Breast epithelium (tissue), 4 donors: ENCODE results near the gene CAMTA1. TPM values are rescaled to one million over a fixed set of nuclear protein-coding genes. Genes with fewer than 3 reads are reported as not detected.
"Not testable (repeated sequence)": the region's sequence is repeated elsewhere in the genome, so short reads cannot be mapped to it uniquely, and the experiment has no call there.

ENCODE experiments used
- DNase-seq, 2 donors: peaks; one replicate each; pipeline ENCODE4 v3.0.0-alpha.2; 2019; ENCODE audit warnings: low spot score in 2 of 2
- H3K27ac ChIP-seq, 2 donors: fragments of 200-600 bp; sonication (generic) in 1 of 2; one replicate each; pipeline ENCODE4 v1.5.1; 2016 to 2019; ENCODE audit warnings: mild to moderate bottlenecking in 1 of 2
- H3K27me3 ChIP-seq, 2 donors: fragments of 200-600 bp; sonication (generic) in 1 of 2; one replicate each; pipeline versions ENCODE4 v1.5.1 to v1.6.0; 2017 to 2019; ENCODE audit warnings: control low read depth in 1 of 2, mild to moderate bottlenecking in 1 of 2
- H3K36me3 ChIP-seq: fragments of 200-600 bp; one replicate; pipeline ENCODE4 v1.5.1; 2019
- H3K4me1 ChIP-seq, 2 donors: fragments of 200-600 bp; sonication (generic); one replicate each; pipeline ENCODE4 v1.5.1; 2016 to 2019; ENCODE audit warnings: control low read depth in 1 of 2
- H3K4me3 ChIP-seq, 3 donors: fragments of 200-600 bp; sonication (generic); 1 replicate in 2 of 3; 2 replicates in 1 of 3; pipeline ENCODE4 v1.5.1; 2016 to 2019; ENCODE audit warnings: mild to moderate bottlenecking in 3 of 3, moderate library complexity in 2 of 3
- H3K9me3 ChIP-seq, 2 donors: fragments of 200-600 bp; sonication (generic) in 1 of 2; one replicate each; pipeline ENCODE4 v1.5.1; 2016 to 2019; ENCODE audit warnings: control low read depth in 1 of 2
- POLR2A ChIP-seq: fragments of 450-650 bp; IDR thresholded peaks from one replicate; pipeline ENCODE4 v1.6.1; 2016; ENCODE audit warnings: antibody characterized with exemption, mild to moderate bottlenecking, moderate library complexity
- POLR2AphosphoS5 ChIP-seq, 3 donors: sonication (generic); formaldehyde crosslinking; IDR thresholded peaks; one replicate each; pipeline ENCODE4 v1.6.1; 2017; ENCODE audit warnings: antibody characterized with exemption in 3 of 3
- intact Hi-C: fragments of 100-400 bp; cut with DNase I; formaldehyde crosslinking; loops from one replicate; pipeline ENCODE4 v1.15.1; 2023; ENCODE audit warnings: low total_unique reads
- total RNA-seq, 3 donors: library from RNA; depleted of rRNA; stranded (reverse); fragments of >200 nt; gene quantifications; one replicate each; pipeline ENCODE4 v1.1.0, GENCODE V29; 2016
- TF ChIP-seq, protein P1 (sequence below), 3 donors: fragments of 450-650 bp; IDR thresholded peaks; one replicate each; pipeline ENCODE4 v1.5.1; 2016 to 2017; ENCODE audit warnings: antibody characterized with exemption in 3 of 3, mild to moderate bottlenecking in 3 of 3, moderate library complexity in 3 of 3

CAMTA1 gene
- total RNA-seq, 3 donors from 2014 or later, result 53.4 to 84.0 (median 61.9) TPM

DNA sequence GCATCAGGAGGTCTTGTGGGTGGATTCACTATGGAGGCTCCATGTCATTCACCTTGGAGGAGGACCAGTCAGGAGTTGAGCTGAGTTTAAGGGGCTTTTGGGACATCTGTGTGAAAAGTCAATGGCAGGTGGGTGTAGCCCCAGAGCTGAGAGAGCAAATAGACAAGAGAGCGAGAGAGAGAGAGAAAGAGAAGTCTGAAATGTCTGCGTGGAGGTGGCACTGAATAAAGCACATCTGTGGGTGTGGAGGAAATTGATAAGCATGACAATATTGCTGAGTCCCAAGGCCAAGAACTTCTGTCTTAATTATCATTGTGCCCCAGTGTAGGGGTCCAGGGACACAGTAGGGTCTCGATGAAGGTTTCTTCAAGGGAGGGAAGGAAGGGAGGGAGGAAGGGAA is 906.3 kb downstream of the CAMTA1 start:
- DNase-seq, result no peak
- no peak for TF ChIP-seq POLR2A
- TF ChIP-seq, protein P1, sequence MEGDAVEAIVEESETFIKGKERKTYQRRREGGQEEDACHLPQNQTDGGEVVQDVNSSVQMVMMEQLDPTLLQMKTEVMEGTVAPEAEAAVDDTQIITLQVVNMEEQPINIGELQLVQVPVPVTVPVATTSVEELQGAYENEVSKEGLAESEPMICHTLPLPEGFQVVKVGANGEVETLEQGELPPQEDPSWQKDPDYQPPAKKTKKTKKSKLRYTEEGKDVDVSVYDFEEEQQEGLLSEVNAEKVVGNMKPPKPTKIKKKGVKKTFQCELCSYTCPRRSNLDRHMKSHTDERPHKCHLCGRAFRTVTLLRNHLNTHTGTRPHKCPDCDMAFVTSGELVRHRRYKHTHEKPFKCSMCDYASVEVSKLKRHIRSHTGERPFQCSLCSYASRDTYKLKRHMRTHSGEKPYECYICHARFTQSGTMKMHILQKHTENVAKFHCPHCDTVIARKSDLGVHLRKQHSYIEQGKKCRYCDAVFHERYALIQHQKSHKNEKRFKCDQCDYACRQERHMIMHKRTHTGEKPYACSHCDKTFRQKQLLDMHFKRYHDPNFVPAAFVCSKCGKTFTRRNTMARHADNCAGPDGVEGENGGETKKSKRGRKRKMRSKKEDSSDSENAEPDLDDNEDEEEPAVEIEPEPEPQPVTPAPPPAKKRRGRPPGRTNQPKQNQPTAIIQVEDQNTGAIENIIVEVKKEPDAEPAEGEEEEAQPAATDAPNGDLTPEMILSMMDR (IDR thresholded peaks at IDR 0.05), result no peak
- TF ChIP-seq POLR2AphosphoS5 (IDR thresholded peaks at IDR 0.05), result no peak
- H3K36me3 ChIP-seq, result no peaks in the 10 kb centered on the region
- no peak overlapping the region for H3K4me3 ChIP-seq
- intact Hi-C loops, result no loop called here
- no peak overlapping the region for H3K27ac ChIP-seq
- H3K4me1 ChIP-seq, result no peaks in the 10 kb centered on the region
- H3K27me3 ChIP-seq, result no peaks in the 10 kb centered on the region
- H3K9me3 ChIP-seq, result peaks cover 0 to 10% of the 10 kb centered on the region in 2 donors

GRCh38 chr1:7692005-7692404 is 906.8 kb downstream of the CAMTA1 start:
- H3K4me1 ChIP-seq, result no peaks in the 10 kb centered on the region
- no peaks in the 10 kb centered on the region for H3K36me3 ChIP-seq
- H3K9me3 ChIP-seq, result peaks cover 0 to 10% of the 10 kb centered on the region in 2 donors
- no peak for DNase-seq
- no peaks in the 10 kb centered on the region for H3K27me3 ChIP-seq
- H3K4me3 ChIP-seq, result no peak overlapping the region
- TF ChIP-seq, protein P1 (IDR thresholded peaks at IDR 0.05), result no peak
- TF ChIP-seq POLR2A, result no peak
- no peak for TF ChIP-seq POLR2AphosphoS5 (IDR thresholded peaks at IDR 0.05)
- intact Hi-C loops, result no loop called here
- H3K27ac ChIP-seq, result no peak overlapping the region

GRCh38 chr1:7693037-7693436 is 907.8 kb downstream of the CAMTA1 start:
- intact Hi-C loops, H3K27ac ChIP-seq, H3K36me3 ChIP-seq, H3K27me3 ChIP-seq, H3K4me3 ChIP-seq, DNase-seq, H3K4me1 ChIP-seq: not testable (repeated sequence)
- H3K9me3 ChIP-seq, result peaks cover 0 to 10% of the 10 kb centered on the region in 2 donors

GRCh38 chr1:7693662-7694061 is 908.4 kb downstream of the CAMTA1 start:
- no peak for DNase-seq
- Histone ChIP-seq H3K27ac (no peak overlapping the region), H3K27me3 (no peaks in the 10 kb centered on the region), H3K36me3 (no peaks in the 10 kb centered on the region), H3K4me1 (no peaks in the 10 kb centered on the region), H3K4me3 (no peak overlapping the region), H3K9me3 (peaks cover 0 to 10% of the 10 kb centered on the region in 2 donors)
- no peak for TF ChIP-seq POLR2A
- no peak for TF ChIP-seq POLR2AphosphoS5 (IDR thresholded peaks at IDR 0.05)
- TF ChIP-seq, protein P1 (IDR thresholded peaks at IDR 0.05), result no peak
- intact Hi-C loops, result no loop called here

DNA sequence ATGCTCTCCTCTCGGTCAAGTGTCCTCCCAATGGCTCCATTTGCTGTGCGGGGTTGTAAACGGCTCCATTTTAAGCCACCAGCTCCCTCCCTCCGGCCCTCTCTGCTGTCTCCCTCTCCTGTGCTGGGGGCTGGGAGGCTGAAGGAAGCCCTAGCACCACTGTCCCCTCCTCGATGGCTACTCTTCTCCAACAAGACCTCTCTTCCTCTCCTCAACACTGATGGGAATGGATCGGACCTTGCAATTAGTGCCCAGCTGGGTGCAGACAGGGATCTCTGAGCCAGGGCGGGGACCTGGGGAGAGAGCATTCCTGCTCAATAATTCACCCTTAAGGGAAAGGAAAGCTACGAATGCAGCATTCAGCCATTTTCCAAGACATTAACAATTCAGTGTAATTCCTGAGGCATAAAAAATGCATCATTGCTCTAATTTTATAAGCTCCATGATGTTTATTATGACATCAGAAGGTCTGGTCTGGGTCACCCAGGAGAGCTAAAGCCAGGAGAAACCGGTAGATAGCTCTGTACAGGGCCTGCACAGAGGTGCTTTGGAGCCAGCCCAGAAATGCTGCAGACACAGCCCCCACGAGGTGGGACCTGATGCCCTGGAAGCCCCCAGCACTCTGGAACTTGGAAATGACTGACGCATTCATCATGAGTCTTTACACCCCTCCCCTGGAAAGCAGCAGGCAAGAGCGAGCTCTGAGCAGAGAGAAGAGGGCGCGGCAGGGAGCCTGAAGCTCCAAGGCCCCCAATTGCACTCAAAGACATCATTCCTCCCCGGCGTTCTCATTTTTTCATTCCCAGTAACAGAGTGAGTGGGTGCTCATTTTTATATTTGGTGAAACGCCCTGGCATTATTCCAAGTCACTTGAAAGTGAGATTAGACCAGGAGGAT is 909.6 kb downstream of the CAMTA1 start:
- no peak for DNase-seq
- H3K4me1 ChIP-seq, result no peaks in the 10 kb centered on the region
- peaks cover 0 to 10% of the 10 kb centered on the region in 2 donors for H3K9me3 ChIP-seq
- no peak overlapping the region for H3K4me3 ChIP-seq
- H3K36me3 ChIP-seq, result no peaks in the 10 kb centered on the region
- intact Hi-C loops, result no loop called here
- TF ChIP-seq POLR2AphosphoS5 (IDR thresholded peaks at IDR 0.05) (no peak), POLR2A (no peak)
- TF ChIP-seq, protein P1 (IDR thresholded peaks at IDR 0.05), result no peak
- H3K27me3 ChIP-seq, result no peaks in the 10 kb centered on the region
- no peak overlapping the region for H3K27ac ChIP-seq
